NB4 (cell line): ENCODE results near the gene ZNF684.

ENCODE experiments used
- MYC ChIP-seq: IDR thresholded peaks from 2 replicates; pipeline ENCODE4 v1.6.1; 2011; ENCODE audit warnings: low read depth, low read length
- POLR2A ChIP-seq: IDR thresholded peaks from 2 replicates; pipeline ENCODE4 v1.6.1; 2011; ENCODE audit warnings: mild to moderate bottlenecking; ENCODE audit not compliant: insufficient read length; ENCODE audit errors: extremely low read depth
- TF ChIP-seq, protein P1 (sequence below): IDR thresholded peaks from one replicate; pipeline ENCODE4 v1.5.1; 2012; ENCODE audit warnings: low read depth, low read length
- TF ChIP-seq, protein P2 (sequence below): IDR thresholded peaks from 2 replicates; pipeline ENCODE4 v1.6.1; 2011; ENCODE audit warnings: low read depth, low read length

DNA sequence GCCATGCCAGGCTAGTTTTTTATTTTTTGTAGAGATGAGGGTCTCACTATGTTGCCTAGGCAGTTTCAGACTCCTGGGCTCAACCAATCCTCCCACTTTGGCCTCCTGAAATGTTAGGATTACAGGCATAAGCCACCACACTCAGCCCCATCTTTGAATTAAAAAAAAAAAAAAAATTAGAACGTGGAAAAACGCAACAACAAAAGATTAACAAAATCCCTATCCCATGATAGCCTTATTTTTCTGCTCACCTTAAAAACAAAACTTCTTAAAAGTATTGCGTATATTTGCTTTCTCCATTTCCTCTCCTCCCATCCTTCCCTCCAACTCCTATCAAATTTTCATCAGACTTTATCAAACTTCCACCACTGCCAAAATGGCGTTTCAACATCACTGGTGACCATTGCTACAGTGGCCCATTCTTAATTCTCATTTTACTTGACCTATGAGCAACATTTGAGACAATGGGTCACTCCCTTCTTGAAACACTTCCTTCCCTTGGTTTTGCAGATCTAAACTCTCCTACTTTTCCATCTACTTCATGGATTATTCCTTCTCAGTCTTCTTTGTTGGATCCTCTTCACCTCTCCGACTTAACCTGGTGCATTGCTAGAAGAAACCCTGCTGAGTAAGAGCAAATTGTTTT is 579 bp upstream of the ZNF684 start:
- TF ChIP-seq, protein P1, sequence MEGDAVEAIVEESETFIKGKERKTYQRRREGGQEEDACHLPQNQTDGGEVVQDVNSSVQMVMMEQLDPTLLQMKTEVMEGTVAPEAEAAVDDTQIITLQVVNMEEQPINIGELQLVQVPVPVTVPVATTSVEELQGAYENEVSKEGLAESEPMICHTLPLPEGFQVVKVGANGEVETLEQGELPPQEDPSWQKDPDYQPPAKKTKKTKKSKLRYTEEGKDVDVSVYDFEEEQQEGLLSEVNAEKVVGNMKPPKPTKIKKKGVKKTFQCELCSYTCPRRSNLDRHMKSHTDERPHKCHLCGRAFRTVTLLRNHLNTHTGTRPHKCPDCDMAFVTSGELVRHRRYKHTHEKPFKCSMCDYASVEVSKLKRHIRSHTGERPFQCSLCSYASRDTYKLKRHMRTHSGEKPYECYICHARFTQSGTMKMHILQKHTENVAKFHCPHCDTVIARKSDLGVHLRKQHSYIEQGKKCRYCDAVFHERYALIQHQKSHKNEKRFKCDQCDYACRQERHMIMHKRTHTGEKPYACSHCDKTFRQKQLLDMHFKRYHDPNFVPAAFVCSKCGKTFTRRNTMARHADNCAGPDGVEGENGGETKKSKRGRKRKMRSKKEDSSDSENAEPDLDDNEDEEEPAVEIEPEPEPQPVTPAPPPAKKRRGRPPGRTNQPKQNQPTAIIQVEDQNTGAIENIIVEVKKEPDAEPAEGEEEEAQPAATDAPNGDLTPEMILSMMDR = no peak
- TF ChIP-seq POLR2A = no peak
- no peak for TF ChIP-seq MYC
- TF ChIP-seq, protein P2, sequence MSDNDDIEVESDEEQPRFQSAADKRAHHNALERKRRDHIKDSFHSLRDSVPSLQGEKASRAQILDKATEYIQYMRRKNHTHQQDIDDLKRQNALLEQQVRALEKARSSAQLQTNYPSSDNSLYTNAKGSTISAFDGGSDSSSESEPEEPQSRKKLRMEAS = no peak
